ENCODE measurements around the gene CLEC4E.
"Not testable (repeated sequence)": the region's sequence is repeated elsewhere in the genome, so short reads cannot be mapped to it uniquely, and the experiment has no call there.

The CLEC4E gene

GRCh38 chr12:8540831-8541230, at the start of gene CLEC4E:
TSS of gene CLEC4E (minus strand) at chr12:8540905. CDS start at chr12:8540797, 108 bp downstream.
- not testable (repeated sequence) for DNase-seq

GRCh38 chr12:8589679-8590078, 49.0 kb upstream of the CLEC4E start:
- DNase-seq, result no peak

- DNase-seq, result not testable (repeated sequence)
These were observed 43.8 kb upstream of the CLEC4E start for GRCh38 chr12:8584478-8584877.

- DNase-seq, result no peak
These were observed 43.3 kb upstream of the CLEC4E start for GRCh38 chr12:8584004-8584403.

- no peak for DNase-seq
These were observed 40.5 kb upstream of the CLEC4E start for GRCh38 chr12:8581098-8581784.

- no peak for DNase-seq
These were observed 37.2 kb upstream of the CLEC4E start for GRCh38 chr12:8577879-8578278.

- no peak for DNase-seq
These were observed 31.8 kb upstream of the CLEC4E start for GRCh38 chr12:8572507-8572906.

- no peak for DNase-seq
These were observed 25.8 kb upstream of the CLEC4E start for GRCh38 chr12:8566525-8566924.

GRCh38 chr12:8566052-8566451, 25.3 kb upstream of the CLEC4E start:
- not testable (repeated sequence) for DNase-seq

GRCh38 chr12:8564656-8565055, 24.0 kb upstream of the CLEC4E start:
- DNase-seq, result no peak

- DNase-seq, result no peak
These were observed 22.7 kb upstream of the CLEC4E start for GRCh38 chr12:8563356-8563755.

- DNase-seq, result no peak
These were observed 21.6 kb upstream of the CLEC4E start for GRCh38 chr12:8562310-8562709.

- DNase-seq, result no peak
These were observed 20.3 kb upstream of the CLEC4E start for GRCh38 chr12:8561011-8561410.

GRCh38 chr12:8559676-8560075, 19.0 kb upstream of the CLEC4E start:
- DNase-seq, result no peak

- no peak for DNase-seq
These were observed 15.9 kb upstream of the CLEC4E start for GRCh38 chr12:8556531-8557097.

- no peak for DNase-seq
These were observed 13.9 kb upstream of the CLEC4E start for GRCh38 chr12:8554451-8555195.

- no peak for DNase-seq
These were observed 12.5 kb upstream of the CLEC4E start for GRCh38 chr12:8553088-8553627.

- DNase-seq, result no peak
These were observed 8.7 kb upstream of the CLEC4E start for GRCh38 chr12:8549381-8549780.

GRCh38 chr12:8548192-8548591, 7.5 kb upstream of the CLEC4E start:
- DNase-seq, result no peak

GRCh38 chr12:8547645-8548044, 6.9 kb upstream of the CLEC4E start:
- DNase-seq, result no peak

GRCh38 chr12:8546591-8546990, 5.9 kb upstream of the CLEC4E start:
- DNase-seq, result no peak

GRCh38 chr12:8544295-8544694, 3.6 kb upstream of the CLEC4E start:
- peak in 10 of 14 donors; percentile 2 to 51 (median 21) for DNase-seq

GRCh38 chr12:8541562-8541961, 857 bp upstream of the CLEC4E start:
- DNase-seq, result no peak
